Type B pancreatic cell (in vitro differentiated cells): ENCODE measurements around the gene SEMA5A. TPM values are rescaled to one million over a fixed set of nuclear protein-coding genes. Genes with fewer than 3 reads are reported as not detected.

Source experiments
- DNase-seq: peaks from one replicate; pipeline ENCODE4 v3.0.0; 2021; ENCODE audit warnings: mixed read lengths; ENCODE audit not compliant: unreplicated experiment; ENCODE audit errors: extremely low spot score
- H3K27ac Mint-ChIP-seq: 2 replicates; pipeline ENCODE4 v1.8.0; 2021; ENCODE audit warnings: mild to moderate bottlenecking, mixed read lengths
- H3K27me3 Mint-ChIP-seq: 2 replicates; pipeline ENCODE4 v1.8.0; 2021; ENCODE audit warnings: mixed read lengths
- H3K36me3 Mint-ChIP-seq: 2 replicates; pipeline ENCODE4 v1.8.0; 2021; ENCODE audit warnings: mixed read lengths
- H3K4me1 Mint-ChIP-seq: one replicate; pipeline ENCODE4 v1.8.0; 2021; ENCODE audit warnings: mixed read lengths; ENCODE audit not compliant: unreplicated experiment
- H3K4me3 Mint-ChIP-seq: 2 replicates; pipeline ENCODE4 v1.8.0; 2021; ENCODE audit warnings: mild to moderate bottlenecking, mixed read lengths
- H3K9me3 Mint-ChIP-seq: 2 replicates; pipeline ENCODE4 v1.8.0; 2021; ENCODE audit warnings: mixed read lengths
- CTCF ChIP-seq: fragments of 200-600 bp; sonication (generic); conservative IDR thresholded peaks from 2 replicates; pipeline ENCODE4 v1.5.0; 2021; ENCODE audit warnings: antibody characterized with exemption, mild to moderate bottlenecking
- total RNA-seq: library from RNA; stranded (reverse); gene quantifications from 2 replicates; pipeline ENCODE4 v1.2.1, GENCODE V29; 2021; ENCODE audit warnings: low replicate concordance

Gene SEMA5A
- total RNA-seq, 1 donor from 2014 or later = 92.9 TPM

GRCh38 chr5:9059920-9060691, 485.8 kb downstream of the SEMA5A start:
- H3K4me3 Mint-ChIP-seq = no peak overlapping the region
- H3K4me1 Mint-ChIP-seq = peaks cover 6% of the 10 kb centered on the region
- DNase-seq = no peak
- no peaks in the 10 kb centered on the region for H3K27me3 Mint-ChIP-seq
- peaks cover 37% of the 10 kb centered on the region for H3K36me3 Mint-ChIP-seq
- TF ChIP-seq CTCF = no peak
- no peak overlapping the region for H3K27ac Mint-ChIP-seq
- peaks cover 7% of the 10 kb centered on the region for H3K9me3 Mint-ChIP-seq

- TF ChIP-seq CTCF = no peak
- Mint-ChIP-seq H3K9me3 (peaks cover 7% of the 10 kb centered on the region), H3K36me3 (peaks cover 27% of the 10 kb centered on the region), H3K4me1 (peaks cover 6% of the 10 kb centered on the region), H3K27me3 (no peaks in the 10 kb centered on the region), H3K27ac (no peak overlapping the region), H3K4me3 (no peak overlapping the region)
- DNase-seq = no peak
These were observed 487.2 kb downstream of the SEMA5A start for GRCh38 chr5:9058666-9059065.

- H3K4me1 Mint-ChIP-seq = peaks cover 6% of the 10 kb centered on the region
- no peak overlapping the region for H3K4me3 Mint-ChIP-seq
- H3K27ac Mint-ChIP-seq = no peak overlapping the region
- peaks cover 7% of the 10 kb centered on the region for H3K9me3 Mint-ChIP-seq
- DNase-seq = no peak
- TF ChIP-seq CTCF = no peak
- no peaks in the 10 kb centered on the region for H3K27me3 Mint-ChIP-seq
- peaks cover 24% of the 10 kb centered on the region for H3K36me3 Mint-ChIP-seq
These were observed 487.7 kb downstream of the SEMA5A start for GRCh38 chr5:9058161-9058560.

GRCh38 chr5:9057406-9058000, 488.4 kb downstream of the SEMA5A start:
- Mint-ChIP-seq H3K27ac (no peak overlapping the region), H3K27me3 (no peaks in the 10 kb centered on the region), H3K4me1 (peaks cover 6% of the 10 kb centered on the region), H3K4me3 (no peak overlapping the region), H3K36me3 (peaks cover 21% of the 10 kb centered on the region), H3K9me3 (peaks cover 7% of the 10 kb centered on the region)
- no peak for DNase-seq
- TF ChIP-seq CTCF = no peak

GRCh38 chr5:9056046-9056445, 489.8 kb downstream of the SEMA5A start:
- H3K27me3 Mint-ChIP-seq = no peaks in the 10 kb centered on the region
- TF ChIP-seq CTCF = no peak
- H3K4me3 Mint-ChIP-seq = no peak overlapping the region
- H3K4me1 Mint-ChIP-seq = peaks cover 10% of the 10 kb centered on the region
- no peak overlapping the region for H3K27ac Mint-ChIP-seq
- no peak for DNase-seq
- H3K9me3 Mint-ChIP-seq = peaks cover 3% of the 10 kb centered on the region
- H3K36me3 Mint-ChIP-seq = peaks cover 20% of the 10 kb centered on the region
